DLD1 (cell line): Measurements from ENCODE around the gene AP3S1.
"Not testable (repeated sequence)": the region's sequence is repeated elsewhere in the genome, so short reads cannot be mapped to it uniquely, and the experiment has no call there.

Source experiments
- in situ Hi-C: cut with HindIII; loops from 2 replicates; pipeline ENCODE4 v1.10.0; 2017; ENCODE audit warnings: low sequenced_read_pairs

The AP3S1 gene

DNA sequence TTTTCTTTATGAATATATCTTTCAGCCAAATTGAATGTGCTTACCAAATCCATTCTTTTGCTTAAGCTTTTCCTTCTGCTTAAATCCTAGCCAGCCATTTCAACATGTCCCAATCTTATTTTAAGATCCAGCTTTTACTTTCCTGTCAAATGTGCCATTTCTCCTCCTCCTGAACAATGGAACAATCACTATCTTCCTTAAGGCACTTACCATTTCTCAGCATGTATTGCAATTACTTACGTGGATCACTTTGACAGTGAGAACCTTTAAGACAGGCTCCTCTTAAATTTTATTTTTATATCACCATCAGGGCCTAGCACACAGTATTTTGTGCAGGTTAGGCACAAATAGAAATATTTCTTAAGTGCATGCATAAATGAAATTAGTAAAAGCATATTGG is 20.9 kb upstream of the AP3S1 start:
- in situ Hi-C loops = no loop called here

- in situ Hi-C loops = not testable (repeated sequence)
Observed at GRCh38 chr5:115824983-115825382, 16.8 kb upstream of the AP3S1 start.

DNA sequence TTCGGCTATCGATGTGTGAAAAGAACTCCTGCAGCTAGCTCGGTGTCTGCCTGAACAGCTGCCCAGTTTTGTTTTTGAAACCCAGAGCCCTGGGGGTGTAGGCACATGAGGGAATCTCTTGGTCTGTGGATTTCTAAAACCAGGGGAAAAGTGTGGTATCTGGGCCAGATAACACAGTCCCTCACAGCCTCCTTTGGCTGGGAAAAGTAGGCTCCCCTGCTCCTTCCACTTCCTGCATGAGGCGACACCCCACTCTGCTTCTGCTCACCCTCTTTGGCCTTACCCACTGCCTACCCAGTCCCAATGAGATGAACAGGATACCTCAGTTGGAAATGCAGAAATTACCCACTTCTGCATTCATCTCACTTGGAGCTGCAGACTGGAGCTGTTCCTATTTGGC is 15.8 kb upstream of the AP3S1 start:
- in situ Hi-C loops = no loop called here

GRCh38 chr5:115829913-115830312 is 11.8 kb upstream of the AP3S1 start:
- in situ Hi-C loops = no loop called here

DNA sequence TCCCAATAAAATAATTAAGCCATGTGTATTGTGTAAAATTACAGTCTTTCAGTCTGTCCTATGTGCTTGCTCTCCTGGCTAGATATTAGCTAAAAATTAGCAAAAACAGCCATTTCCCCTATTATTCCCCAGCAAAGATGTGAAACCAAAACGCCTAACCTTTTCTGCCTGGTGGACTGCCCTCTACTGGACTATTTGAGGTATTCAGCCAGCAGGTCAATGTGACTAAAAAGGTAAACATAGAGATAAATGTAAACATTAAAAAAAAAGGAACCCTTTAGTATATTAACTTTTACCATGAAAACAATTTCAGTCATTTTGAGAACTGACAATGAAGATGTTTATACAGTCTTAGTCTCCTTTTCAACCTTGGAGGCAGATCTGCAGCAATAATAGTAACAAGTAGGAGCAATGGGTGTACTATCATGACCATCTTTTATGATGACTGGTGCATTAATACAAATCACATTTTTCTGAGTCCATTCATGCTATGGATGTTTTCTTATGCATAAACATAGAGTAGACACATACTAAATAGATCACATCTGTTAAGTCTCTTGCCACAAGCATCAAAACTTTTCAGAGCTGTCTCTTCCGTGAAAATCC is 10.5 kb upstream of the AP3S1 start:
- in situ Hi-C loops = no loop called here

- in situ Hi-C loops = no loop called here
Observed at GRCh38 chr5:115835481-115835880, 6.3 kb upstream of the AP3S1 start.

DNA sequence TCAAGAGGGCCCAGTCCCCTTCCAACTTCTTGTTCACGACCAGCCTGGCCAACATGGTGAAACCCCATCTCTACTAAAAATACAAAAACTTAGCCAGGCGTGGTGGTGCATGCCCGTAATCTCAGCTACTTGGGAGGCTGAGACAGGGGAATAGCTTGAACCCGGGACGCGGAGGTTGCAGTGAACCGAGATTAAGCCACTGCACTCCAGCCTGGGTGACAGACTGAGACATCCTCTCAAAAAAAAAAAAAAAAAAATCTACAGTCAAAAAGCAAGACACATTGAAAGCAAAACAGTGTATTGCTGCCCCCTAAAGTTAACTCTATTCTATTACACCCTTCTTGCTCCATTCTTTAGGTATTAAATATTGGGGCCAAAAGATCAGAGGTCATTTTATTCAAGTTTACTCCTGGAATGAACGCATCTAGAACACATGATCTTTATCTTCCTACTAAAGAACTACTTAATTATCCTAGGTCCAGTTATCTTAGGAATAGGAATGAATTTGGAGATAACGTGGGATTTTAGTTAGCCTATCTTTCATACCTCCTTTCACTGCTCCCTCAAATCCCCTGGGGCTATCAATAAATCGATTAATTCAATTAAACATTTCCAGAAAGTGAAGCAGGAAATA is 2.7 kb upstream of the AP3S1 start:
- in situ Hi-C loops = no loop called here

DNA sequence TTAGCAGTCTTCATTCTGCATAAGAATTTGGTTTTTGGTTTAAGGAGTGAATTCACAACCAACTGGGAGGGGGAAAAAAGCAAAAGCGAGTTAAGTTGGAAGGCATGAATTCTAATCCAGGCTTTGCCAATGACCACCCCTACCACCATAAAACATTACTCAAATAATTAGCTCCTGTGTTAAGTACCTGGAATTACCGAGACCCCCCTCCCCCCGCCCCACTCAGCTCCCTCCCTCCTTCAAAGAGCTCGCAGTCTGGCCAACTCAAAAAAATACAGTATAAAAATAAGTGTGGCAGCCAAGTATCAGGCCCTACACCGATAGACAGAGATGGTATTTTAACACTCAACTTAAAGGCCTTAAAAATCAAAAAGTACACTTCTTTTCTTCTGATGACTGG is 862 bp upstream of the AP3S1 start:
- in situ Hi-C loops = no loop called here

- in situ Hi-C loops = no loop called here
Observed at GRCh38 chr5:115842089-115842935, 577 bp downstream of the AP3S1 start.

DNA sequence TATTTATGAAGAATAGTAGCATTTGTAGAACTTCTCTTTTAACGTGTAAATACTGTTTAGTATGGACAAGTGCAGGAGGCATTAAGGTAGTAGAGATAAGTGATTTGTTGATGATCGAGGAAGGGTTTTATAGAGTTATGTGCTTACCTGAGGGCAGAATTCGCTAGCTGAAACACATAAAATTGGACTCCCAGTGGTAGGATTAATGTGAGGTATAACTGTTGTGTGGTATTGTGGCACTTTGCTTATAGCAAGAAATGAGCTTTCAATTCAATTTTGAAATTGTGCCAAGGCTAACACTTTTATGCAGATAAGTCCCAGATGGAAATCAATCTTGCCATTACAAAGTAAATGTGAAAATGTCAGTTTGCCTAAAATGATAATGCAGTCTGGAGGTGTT is 1.2 kb downstream of the AP3S1 start:
- in situ Hi-C loops = no loop called here

DNA sequence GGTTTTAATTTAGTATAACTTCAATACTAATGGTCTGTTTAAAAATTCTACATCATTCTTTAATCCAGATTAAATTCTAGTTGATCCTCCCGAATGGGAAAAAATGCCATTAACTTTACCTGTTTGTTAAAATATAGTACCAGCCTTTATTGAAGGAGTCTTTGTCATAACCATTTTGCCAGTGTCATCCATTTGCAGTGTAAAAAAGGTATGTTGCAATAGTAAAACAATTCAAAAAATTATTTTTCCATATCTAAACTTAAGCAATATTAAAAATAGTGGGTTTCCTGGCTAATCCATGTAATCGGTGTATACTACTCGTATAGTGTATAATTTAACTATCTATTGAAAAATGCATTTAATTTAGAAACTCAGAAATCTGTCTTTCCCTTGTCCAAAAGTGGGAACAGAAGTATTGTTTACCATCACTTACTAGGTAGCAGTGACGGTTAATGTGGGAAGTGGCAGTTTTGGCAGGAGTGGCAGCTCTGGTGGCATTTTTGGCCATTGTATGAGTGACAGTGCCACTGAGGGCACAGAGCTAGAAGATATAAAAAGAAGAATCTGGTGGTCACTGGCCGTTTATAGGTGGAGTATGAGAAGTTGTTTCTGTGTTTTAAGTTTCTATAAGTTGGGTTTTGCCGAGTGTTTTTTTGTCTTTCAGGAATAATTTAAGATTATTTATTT is 1.9 kb downstream of the AP3S1 start:
- in situ Hi-C loops = no loop called here

DNA sequence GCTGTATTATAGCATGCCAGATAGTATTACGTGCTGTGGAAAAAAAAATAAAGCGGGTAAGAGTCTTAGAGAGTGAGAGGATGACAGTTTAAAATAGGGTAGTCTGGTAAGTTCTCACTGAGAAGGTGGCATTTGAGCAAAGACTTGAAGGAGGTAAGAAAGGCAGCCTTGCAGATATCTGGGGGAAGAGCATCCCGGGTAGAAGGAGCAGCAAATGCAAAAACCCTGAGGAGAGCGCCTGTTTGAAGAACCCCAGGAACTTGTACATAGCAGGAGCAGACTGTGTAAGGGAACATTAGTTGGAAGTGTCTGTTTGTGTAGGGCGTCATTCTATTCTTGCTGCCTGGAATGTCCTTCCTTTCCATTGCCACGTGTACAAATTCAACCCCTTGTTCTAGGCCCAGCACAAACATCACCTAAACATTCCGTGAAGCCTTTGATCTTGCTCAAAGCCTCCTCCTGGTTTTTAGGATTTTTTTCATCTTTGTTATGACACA is 2.6 kb downstream of the AP3S1 start:
- in situ Hi-C loops = no loop called here

DNA sequence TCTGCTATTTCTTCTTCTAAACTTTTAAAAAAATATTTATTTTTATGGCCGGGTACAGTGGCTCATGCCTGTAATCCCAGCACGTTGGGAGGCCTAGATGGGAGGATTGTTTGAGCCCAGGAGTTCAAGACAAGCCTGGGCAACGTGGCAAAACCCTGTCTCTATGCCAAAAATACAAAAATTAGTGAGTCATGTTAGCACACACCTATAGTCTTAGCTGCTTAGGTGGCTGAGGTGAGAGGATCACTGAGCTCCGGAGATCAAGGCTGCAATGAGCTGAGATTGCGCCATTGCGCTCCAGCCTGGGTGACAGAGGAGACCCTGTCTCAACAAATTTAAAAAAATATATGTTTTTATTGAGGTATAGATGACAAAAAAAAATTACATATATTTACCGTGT is 5.6 kb downstream of the AP3S1 start:
- in situ Hi-C loops = no loop called here

DNA sequence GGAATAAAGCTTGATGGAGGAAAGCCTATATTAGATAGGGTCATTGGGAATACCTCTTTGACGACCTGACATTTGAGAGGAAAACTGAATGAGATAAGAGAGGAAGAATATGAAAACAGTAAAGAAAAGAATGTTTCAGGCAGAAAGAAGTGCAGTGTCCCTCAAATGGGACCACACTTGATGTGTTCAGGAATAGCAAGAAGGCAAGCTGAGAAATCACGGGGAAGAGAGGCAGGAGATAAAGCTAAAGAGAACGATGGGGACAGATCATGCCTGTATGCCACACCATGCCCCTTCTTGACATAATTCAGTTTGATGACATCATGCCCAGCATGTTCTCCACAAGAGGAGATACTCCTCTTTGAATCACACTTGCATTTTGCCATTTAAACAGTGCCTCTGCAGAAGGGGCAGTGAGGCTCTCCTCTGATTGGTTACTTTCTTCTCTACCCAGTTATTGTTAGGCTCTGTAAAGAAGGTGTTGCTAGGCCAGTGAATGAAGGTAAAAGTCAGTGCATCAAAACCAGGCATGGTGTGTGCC is 7.6 kb downstream of the AP3S1 start:
- in situ Hi-C loops = no loop called here

GRCh38 chr5:115850744-115851416 is 9.1 kb downstream of the AP3S1 start:
- in situ Hi-C loops = no loop called here

GRCh38 chr5:115854139-115854538 is 12.4 kb downstream of the AP3S1 start:
- in situ Hi-C loops = no loop called here

GRCh38 chr5:115855959-115856358 is 14.2 kb downstream of the AP3S1 start:
- in situ Hi-C loops = no loop called here

DNA sequence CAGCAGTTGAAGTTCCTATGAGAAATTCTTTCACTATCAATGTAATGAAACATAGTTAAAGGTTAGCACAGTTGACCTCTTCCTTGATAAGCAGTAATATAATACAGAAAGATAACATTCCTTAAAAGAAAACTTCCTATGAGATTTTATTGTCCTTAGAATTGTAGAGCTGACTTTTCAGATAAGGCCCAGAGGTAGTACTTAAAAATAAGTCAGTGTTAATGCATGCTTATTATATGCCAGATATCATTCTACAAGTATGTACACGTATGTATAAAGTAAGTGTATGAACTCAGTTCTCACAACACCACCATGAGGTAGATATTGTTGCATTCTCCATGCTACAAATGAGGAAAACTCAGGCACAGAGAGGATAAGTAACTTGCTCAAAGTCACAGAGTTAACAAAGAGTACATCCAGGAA is 15.3 kb downstream of the AP3S1 start:
- in situ Hi-C loops = no loop called here

GRCh38 chr5:115857626-115858349 is 16.1 kb downstream of the AP3S1 start:
- in situ Hi-C loops = no loop called here

- in situ Hi-C loops = no loop called here
Observed at GRCh38 chr5:115858396-115858795, 16.7 kb downstream of the AP3S1 start.
